Parathyroid adenoma (tissue), 2 donors: ENCODE results near the gene TXNRD2.

Experiments used
- H2AFZ ChIP-seq: fragments of 300-600 bp; sonication (generic); one replicate; pipeline ENCODE4 v1.7.0; 2017; ENCODE audit warnings: antibody characterized with exemption, mild to moderate bottlenecking
- H3K27ac ChIP-seq: fragments of 300-600 bp; sonication (generic); one replicate; pipeline ENCODE4 v1.7.0; 2017
- H3K27me3 ChIP-seq: fragments of 300-600 bp; sonication (generic); one replicate; pipeline ENCODE4 v1.7.0; 2017; ENCODE audit warnings: low read length; ENCODE audit not compliant: control insufficient read depth, insufficient read depth
- H3K36me3 ChIP-seq: fragments of 300-600 bp; sonication (generic); one replicate; pipeline ENCODE4 v1.7.0; 2017; ENCODE audit warnings: low read length; ENCODE audit not compliant: control insufficient read depth, insufficient read depth
- H3K4me1 ChIP-seq: fragments of 300-600 bp; sonication (generic); one replicate; pipeline ENCODE4 v1.7.0; 2017; ENCODE audit warnings: control low read depth
- H3K4me2 ChIP-seq: fragments of 300-600 bp; sonication (generic); one replicate; pipeline ENCODE4 v1.7.0; 2017; ENCODE audit warnings: low read length
- H3K4me3 ChIP-seq: fragments of 300-600 bp; sonication (generic); one replicate; pipeline ENCODE4 v1.7.0; 2017; ENCODE audit warnings: low read depth, low read length
- H3K79me2 ChIP-seq: fragments of 300-600 bp; sonication (generic); one replicate; pipeline ENCODE4 v1.7.0; 2017; ENCODE audit warnings: control low read depth
- H3K9ac ChIP-seq: fragments of 300-600 bp; sonication (generic); one replicate; pipeline ENCODE4 v1.7.0; 2017; ENCODE audit warnings: mild to moderate bottlenecking
- H3K9me3 ChIP-seq: fragments of 300-600 bp; sonication (generic); one replicate; pipeline ENCODE4 v1.7.0; 2017; ENCODE audit warnings: low read length; ENCODE audit not compliant: control insufficient read depth
- CTCF ChIP-seq: fragments of 300-600 bp; sonication (generic); IDR thresholded peaks from one replicate; pipeline ENCODE4 v1.7.0; 2017; ENCODE audit warnings: antibody characterized with exemption, mild to moderate bottlenecking
- donor health status: primary hyperparathyroidism.

TXNRD2 gene

GRCh38 chr22:19905347-19906276, 36.0 kb downstream of the TXNRD2 start:
- no peaks in the 10 kb centered on the region for H3K79me2 ChIP-seq
- no peaks in the 10 kb centered on the region for H3K4me1 ChIP-seq
- no peak overlapping the region for H2AFZ ChIP-seq
- no peak overlapping the region for H3K4me2 ChIP-seq
- H3K36me3 ChIP-seq, result no peaks in the 10 kb centered on the region
- no peak overlapping the region for H3K27ac ChIP-seq
- no peak overlapping the region for H3K4me3 ChIP-seq
- no peaks in the 10 kb centered on the region for H3K9me3 ChIP-seq
- TF ChIP-seq CTCF, result no peak
- no peak overlapping the region for H3K9ac ChIP-seq
- H3K27me3 ChIP-seq, result no peaks in the 10 kb centered on the region

- H3K27ac ChIP-seq, result no peak overlapping the region
- TF ChIP-seq CTCF, result no peak
- no peaks in the 10 kb centered on the region for H3K36me3 ChIP-seq
- H2AFZ ChIP-seq, result no peak overlapping the region
- H3K4me1 ChIP-seq, result no peaks in the 10 kb centered on the region
- H3K4me3 ChIP-seq, result no peak overlapping the region
- H3K9me3 ChIP-seq, result no peaks in the 10 kb centered on the region
- no peaks in the 10 kb centered on the region for H3K79me2 ChIP-seq
- no peak overlapping the region for H3K9ac ChIP-seq
- H3K4me2 ChIP-seq, result no peak overlapping the region
- no peaks in the 10 kb centered on the region for H3K27me3 ChIP-seq
Observed at GRCh38 chr22:19904935-19905334, 36.7 kb downstream of the TXNRD2 start.

- Histone ChIP-seq H3K27ac (no peak overlapping the region), H3K36me3 (no peaks in the 10 kb centered on the region), H3K4me3 (no peak overlapping the region), H3K4me2 (no peak overlapping the region), H3K4me1 (no peaks in the 10 kb centered on the region), H3K27me3 (no peaks in the 10 kb centered on the region), H3K9ac (no peak overlapping the region), H3K9me3 (no peaks in the 10 kb centered on the region), H3K79me2 (no peaks in the 10 kb centered on the region), H2AFZ (no peak overlapping the region)
- no peak for TF ChIP-seq CTCF
Observed at GRCh38 chr22:19904174-19904856, 37.3 kb downstream of the TXNRD2 start.

GRCh38 chr22:19903513-19903912, 38.1 kb downstream of the TXNRD2 start:
- Histone ChIP-seq H3K4me2 (no peak overlapping the region), H3K36me3 (no peaks in the 10 kb centered on the region), H2AFZ (no peak overlapping the region), H3K9me3 (no peaks in the 10 kb centered on the region), H3K9ac (no peak overlapping the region), H3K4me1 (no peaks in the 10 kb centered on the region), H3K27ac (no peak overlapping the region), H3K27me3 (no peaks in the 10 kb centered on the region), H3K79me2 (no peaks in the 10 kb centered on the region), H3K4me3 (no peak overlapping the region)
- TF ChIP-seq CTCF, result no peak
